ENCODE results near the gene PCDHB7.
"Not testable (repeated sequence)": the region's sequence is repeated elsewhere in the genome, so short reads cannot be mapped to it uniquely, and the experiment has no call there.

GRCh38 chr5:141189131-141189530 lies 16.7 kb downstream of the PCDHB7 start:
- TF ChIP-seq, protein P1, sequence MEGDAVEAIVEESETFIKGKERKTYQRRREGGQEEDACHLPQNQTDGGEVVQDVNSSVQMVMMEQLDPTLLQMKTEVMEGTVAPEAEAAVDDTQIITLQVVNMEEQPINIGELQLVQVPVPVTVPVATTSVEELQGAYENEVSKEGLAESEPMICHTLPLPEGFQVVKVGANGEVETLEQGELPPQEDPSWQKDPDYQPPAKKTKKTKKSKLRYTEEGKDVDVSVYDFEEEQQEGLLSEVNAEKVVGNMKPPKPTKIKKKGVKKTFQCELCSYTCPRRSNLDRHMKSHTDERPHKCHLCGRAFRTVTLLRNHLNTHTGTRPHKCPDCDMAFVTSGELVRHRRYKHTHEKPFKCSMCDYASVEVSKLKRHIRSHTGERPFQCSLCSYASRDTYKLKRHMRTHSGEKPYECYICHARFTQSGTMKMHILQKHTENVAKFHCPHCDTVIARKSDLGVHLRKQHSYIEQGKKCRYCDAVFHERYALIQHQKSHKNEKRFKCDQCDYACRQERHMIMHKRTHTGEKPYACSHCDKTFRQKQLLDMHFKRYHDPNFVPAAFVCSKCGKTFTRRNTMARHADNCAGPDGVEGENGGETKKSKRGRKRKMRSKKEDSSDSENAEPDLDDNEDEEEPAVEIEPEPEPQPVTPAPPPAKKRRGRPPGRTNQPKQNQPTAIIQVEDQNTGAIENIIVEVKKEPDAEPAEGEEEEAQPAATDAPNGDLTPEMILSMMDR (IDR thresholded peaks at IDR 0.05; ENCODE audit: low read depth, low read length): not testable (repeated sequence)
- TF ChIP-seq EZH2phosphoT487 (IDR thresholded peaks at IDR 0.05; ENCODE audit: low read depth): not testable (repeated sequence)

Data from OCI-LY3 (cell line).